ENCODE measurements around the gene ARHGEF7. TPM values are rescaled to one million over a fixed set of nuclear protein-coding genes. Genes with fewer than 3 reads are reported as not detected.
A peak's percentile ranks its signal among the peaks of the same experiment; 100 is the strongest.

The ARHGEF7 gene
- total RNA-seq, 1 experiment from 2014 or later, result 47.3 TPM

DNA sequence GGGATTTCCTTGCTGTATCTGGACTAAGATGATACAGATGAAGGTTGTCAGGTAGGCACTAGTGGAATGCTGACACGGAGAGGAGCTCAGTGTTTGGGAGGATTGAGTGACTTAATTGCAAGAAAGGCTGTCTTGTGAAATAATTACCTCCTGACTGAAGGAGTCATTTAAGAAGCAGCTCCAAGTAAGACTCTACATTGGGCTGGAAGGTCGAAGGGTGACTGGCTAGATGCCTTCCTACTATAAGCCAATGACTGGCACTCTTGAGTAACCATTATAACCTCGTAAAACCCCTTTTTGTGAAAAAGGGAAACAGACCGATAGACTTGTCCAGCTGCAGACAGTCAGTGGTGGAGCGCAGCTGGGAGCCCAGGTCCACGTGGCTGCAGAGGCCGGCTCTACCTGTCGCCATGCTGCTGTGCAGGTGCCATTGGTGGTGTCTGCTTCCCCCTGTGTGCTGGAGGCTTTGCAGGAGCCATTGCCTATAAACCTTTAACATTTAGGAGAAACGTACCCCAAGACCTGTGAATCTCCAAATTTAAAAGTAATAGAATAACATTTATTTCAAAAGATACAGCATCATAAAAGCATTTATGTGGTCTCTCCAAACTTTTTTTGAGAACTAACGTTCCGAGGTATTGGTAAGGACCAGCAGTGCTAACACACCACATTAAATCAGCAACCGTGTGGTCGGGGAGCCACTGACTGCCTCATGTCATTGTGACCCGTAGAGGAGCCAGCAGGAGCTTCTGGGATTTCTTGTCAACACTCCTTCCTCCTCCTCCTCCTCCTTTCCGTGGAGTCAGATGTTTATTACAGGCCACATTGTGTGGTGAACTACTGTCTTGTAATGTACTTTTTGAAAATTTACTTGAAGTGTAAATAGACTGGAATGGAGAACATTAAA is 124.9 kb downstream of the ARHGEF7 start (continued):
- TF ChIP-seq, protein P1, sequence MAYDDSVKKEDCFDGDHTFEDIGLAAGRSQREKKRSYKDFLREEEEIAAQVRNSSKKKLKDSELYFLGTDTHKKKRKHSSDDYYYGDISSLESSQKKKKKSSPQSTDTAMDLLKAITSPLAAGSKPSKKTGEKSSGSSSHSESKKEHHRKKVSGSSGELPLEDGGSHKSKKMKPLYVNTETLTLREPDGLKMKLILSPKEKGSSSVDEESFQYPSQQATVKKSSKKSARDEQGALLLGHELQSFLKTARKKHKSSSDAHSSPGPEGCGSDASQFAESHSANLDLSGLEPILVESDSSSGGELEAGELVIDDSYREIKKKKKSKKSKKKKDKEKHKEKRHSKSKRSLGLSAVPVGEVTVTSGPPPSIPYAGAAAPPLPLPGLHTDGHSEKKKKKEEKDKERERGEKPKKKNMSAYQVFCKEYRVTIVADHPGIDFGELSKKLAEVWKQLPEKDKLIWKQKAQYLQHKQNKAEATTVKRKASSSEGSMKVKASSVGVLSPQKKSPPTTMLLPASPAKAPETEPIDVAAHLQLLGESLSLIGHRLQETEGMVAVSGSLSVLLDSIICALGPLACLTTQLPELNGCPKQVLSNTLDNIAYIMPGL (CRISPR knock-in tag; IDR thresholded peaks at IDR 0.05), result no peak
- TF ChIP-seq FOXP1 (CRISPR knock-in tag; IDR thresholded peaks at IDR 0.05; ENCODE audit: borderline replicate concordance) (no peak), RORB (CRISPR knock-in tag; IDR thresholded peaks at IDR 0.05) (no peak)

DNA sequence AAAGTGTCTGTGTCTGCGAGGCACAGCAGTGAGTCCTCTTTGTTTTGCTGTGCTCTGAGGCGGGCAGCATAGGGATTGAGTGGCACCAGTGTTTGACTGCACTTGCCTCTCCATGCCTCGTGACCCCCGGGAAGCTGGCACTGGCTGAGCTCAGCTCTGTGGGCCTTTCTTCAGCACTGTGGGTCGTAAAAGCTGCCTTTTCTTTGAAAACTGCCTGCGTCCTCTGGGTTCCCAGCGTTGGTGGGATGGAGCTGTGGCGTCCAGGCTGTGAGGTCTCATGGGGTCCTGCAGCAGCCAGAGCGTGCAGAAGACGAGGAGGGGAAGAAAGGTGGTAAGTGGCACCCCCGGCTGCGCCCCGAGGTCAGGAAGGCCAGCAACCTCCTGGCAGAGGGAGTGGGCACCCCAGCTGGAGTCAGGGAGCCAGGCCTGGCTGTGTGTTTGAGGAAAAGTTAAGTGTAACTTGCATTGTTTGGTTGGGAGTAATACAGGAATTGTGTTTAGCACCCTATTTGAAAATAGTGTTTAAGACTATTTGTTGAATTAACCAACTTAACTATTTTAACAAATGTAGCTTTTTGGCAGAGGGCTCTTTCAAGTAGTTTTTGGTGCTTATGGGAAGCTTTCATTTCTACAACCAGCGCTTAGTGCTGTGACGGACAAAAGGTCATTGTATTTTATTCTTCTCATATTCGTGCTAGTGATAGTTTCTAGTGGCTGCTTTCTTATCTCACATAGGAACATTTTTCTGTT is 126.1 kb downstream of the ARHGEF7 start:
- POLR2A ChIA-PET, result no interaction called here
- CTCF ChIA-PET, result no interaction called here
- ATAC-seq, result peak; percentile 74
- Mint-ChIP-seq H3K27ac (no peak overlapping the region), H3K4me1 (peaks cover 17% of the 10 kb centered on the region), H3K27me3 (ENCODE audit: low read depth) (no peaks in the 10 kb centered on the region), H3K9me3 (no peaks in the 10 kb centered on the region), H3K36me3 (peaks cover 18% of the 10 kb centered on the region), H3K4me3 (no peak overlapping the region)
- TF ChIP-seq ZNF219 (CRISPR knock-in tag; IDR thresholded peaks at IDR 0.05; ENCODE audit: borderline replicate concordance), result no peak
- no peak for DNase-seq (ENCODE audit: low spot score)

DNA sequence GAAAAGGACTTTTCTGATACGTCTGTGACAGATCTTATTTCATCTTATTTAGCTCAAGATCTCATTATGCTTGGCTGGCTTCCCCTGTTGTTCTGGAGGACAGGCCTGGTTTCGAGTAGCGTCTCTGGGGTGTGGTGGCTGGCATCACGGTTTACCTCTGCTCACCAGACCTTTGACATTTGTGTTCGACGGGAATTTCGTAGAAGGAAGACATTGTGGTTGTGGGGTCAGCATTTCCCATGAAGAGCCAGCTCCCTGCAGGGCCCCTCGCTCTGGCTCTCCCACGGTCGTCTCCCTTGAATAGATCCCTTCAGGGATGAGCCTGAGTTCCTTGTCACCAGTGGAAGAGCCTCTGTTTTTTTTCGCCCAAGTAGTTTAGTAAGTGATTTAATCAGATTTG is 126.8 kb downstream of the ARHGEF7 start:
- Mint-ChIP-seq H3K36me3 (peaks cover 20% of the 10 kb centered on the region), H3K4me3 (no peak overlapping the region), H3K9me3 (no peaks in the 10 kb centered on the region), H3K27me3 (ENCODE audit: low read depth) (no peaks in the 10 kb centered on the region), H3K4me1 (peaks cover 17% of the 10 kb centered on the region), H3K27ac (no peak overlapping the region)
- POLR2A ChIA-PET, result no interaction called here
- CTCF ChIA-PET, result no interaction called here
- TF ChIP-seq, protein P2, sequence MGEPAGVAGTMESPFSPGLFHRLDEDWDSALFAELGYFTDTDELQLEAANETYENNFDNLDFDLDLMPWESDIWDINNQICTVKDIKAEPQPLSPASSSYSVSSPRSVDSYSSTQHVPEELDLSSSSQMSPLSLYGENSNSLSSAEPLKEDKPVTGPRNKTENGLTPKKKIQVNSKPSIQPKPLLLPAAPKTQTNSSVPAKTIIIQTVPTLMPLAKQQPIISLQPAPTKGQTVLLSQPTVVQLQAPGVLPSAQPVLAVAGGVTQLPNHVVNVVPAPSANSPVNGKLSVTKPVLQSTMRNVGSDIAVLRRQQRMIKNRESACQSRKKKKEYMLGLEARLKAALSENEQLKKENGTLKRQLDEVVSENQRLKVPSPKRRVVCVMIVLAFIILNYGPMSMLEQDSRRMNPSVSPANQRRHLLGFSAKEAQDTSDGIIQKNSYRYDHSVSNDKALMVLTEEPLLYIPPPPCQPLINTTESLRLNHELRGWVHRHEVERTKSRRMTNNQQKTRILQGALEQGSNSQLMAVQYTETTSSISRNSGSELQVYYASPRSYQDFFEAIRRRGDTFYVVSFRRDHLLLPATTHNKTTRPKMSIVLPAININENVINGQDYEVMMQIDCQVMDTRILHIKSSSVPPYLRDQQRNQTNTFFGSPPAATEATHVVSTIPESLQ (CRISPR knock-in tag; IDR thresholded peaks at IDR 0.05), result no peak
- TF ChIP-seq, protein P3, sequence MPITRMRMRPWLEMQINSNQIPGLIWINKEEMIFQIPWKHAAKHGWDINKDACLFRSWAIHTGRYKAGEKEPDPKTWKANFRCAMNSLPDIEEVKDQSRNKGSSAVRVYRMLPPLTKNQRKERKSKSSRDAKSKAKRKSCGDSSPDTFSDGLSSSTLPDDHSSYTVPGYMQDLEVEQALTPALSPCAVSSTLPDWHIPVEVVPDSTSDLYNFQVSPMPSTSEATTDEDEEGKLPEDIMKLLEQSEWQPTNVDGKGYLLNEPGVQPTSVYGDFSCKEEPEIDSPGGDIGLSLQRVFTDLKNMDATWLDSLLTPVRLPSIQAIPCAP (CRISPR knock-in tag; IDR thresholded peaks at IDR 0.05), result no peak
- DNase-seq (ENCODE audit: low spot score), result no peak
- ATAC-seq, result no peak

DNA sequence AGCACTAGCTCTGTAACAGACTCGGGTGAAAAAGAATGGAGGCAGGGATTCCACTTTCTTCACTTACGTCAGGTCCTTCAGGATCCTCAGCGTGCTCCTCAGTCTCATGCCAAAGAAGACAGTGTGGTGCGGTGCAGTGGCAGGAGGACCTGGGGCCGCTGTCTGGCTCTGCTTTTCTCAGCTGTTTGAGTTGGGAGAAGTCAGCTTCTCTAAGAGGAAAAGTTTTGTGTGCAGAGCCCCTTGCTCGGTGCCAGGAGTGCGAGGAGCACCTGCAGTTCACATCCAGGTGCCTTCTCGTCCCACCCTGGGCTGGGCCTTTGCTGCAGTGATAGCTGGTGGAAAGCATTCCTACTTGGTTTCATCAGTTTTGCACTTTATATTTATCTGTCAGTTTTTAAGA is 127.5 kb downstream of the ARHGEF7 start:
- no peak overlapping the region for H3K4me3 Mint-ChIP-seq
- ATAC-seq (no peak), DNase-seq (ENCODE audit: low spot score) (no peak)
- ChIA-PET CTCF (no interaction called here), POLR2A (interaction anchor here (1.0 kb wide), 1 partner anchor 735 kb away, joined by 3 read pairs; no protein-coding TSS in a partner anchor)
- H3K27me3 Mint-ChIP-seq (ENCODE audit: low read depth), result no peaks in the 10 kb centered on the region
- no peaks in the 10 kb centered on the region for H3K9me3 Mint-ChIP-seq
- H3K27ac Mint-ChIP-seq, result no peak overlapping the region
- peaks cover 26% of the 10 kb centered on the region for H3K36me3 Mint-ChIP-seq
- peaks cover 17% of the 10 kb centered on the region for H3K4me1 Mint-ChIP-seq
- TF ChIP-seq NR1H2 (CRISPR knock-in tag; IDR thresholded peaks at IDR 0.05), result no peak
- TF ChIP-seq, protein P4, sequence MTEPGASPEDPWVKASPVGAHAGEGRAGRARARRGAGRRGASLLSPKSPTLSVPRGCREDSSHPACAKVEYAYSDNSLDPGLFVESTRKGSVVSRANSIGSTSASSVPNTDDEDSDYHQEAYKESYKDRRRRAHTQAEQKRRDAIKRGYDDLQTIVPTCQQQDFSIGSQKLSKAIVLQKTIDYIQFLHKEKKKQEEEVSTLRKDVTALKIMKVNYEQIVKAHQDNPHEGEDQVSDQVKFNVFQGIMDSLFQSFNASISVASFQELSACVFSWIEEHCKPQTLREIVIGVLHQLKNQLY (CRISPR knock-in tag; IDR thresholded peaks at IDR 0.05), result no peak
- TF ChIP-seq JUN (CRISPR knock-in tag; IDR thresholded peaks at IDR 0.05), result no peak
- no peak for TF ChIP-seq ZNF232 (CRISPR knock-in tag; IDR thresholded peaks at IDR 0.05)
- no peak for TF ChIP-seq TP53 (CRISPR knock-in tag; IDR thresholded peaks at IDR 0.05)
- no peak for TF ChIP-seq ZNF263 (CRISPR knock-in tag; IDR thresholded peaks at IDR 0.05; ENCODE audit: low read depth)
- no peak for TF ChIP-seq SOX15 (CRISPR knock-in tag; IDR thresholded peaks at IDR 0.05)
- TF ChIP-seq, protein P5, sequence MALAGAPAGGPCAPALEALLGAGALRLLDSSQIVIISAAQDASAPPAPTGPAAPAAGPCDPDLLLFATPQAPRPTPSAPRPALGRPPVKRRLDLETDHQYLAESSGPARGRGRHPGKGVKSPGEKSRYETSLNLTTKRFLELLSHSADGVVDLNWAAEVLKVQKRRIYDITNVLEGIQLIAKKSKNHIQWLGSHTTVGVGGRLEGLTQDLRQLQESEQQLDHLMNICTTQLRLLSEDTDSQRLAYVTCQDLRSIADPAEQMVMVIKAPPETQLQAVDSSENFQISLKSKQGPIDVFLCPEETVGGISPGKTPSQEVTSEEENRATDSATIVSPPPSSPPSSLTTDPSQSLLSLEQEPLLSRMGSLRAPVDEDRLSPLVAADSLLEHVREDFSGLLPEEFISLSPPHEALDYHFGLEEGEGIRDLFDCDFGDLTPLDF (CRISPR knock-in tag; IDR thresholded peaks at IDR 0.05), result no peak
- TF ChIP-seq ZNF423 (CRISPR knock-in tag; IDR thresholded peaks at IDR 0.05), result no peak
- TF ChIP-seq NFE2L1 (CRISPR knock-in tag; IDR thresholded peaks at IDR 0.05), result no peak
- no peak for TF ChIP-seq NR2C2 (CRISPR knock-in tag; IDR thresholded peaks at IDR 0.05)
- TF ChIP-seq, protein P6, sequence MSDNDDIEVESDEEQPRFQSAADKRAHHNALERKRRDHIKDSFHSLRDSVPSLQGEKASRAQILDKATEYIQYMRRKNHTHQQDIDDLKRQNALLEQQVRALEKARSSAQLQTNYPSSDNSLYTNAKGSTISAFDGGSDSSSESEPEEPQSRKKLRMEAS (CRISPR knock-in tag; IDR thresholded peaks at IDR 0.05), result no peak
